ENCODE results near the gene RASA3. TPM values are rescaled to one million over a fixed set of nuclear protein-coding genes. Genes with fewer than 3 reads are reported as not detected.

RASA3 gene
- total and polyA plus RNA-seq, 2 donors (not counting 3 experiments of a cell fraction or from before 2014, with no cell fraction given), result 26.5 to 53.8 TPM

- H3K4me1 ChIP-seq (ENCODE audit: control insufficient read depth, extremely low read depth, insufficient read depth, low read length), result peaks cover 18% of the 10 kb centered on the region
- TF ChIP-seq JUN (IDR thresholded peaks at IDR 0.05; ENCODE audit: borderline replicate concordance, insufficient read depth, insufficient read length, low read depth) (no peak), EZH2 (IDR thresholded peaks at IDR 0.05; ENCODE audit: borderline replicate concordance, low read depth, low read length, severe bottlenecking) (no peak), MYC (IDR thresholded peaks at IDR 0.05; ENCODE audit: low read depth, low read length) (no peak), MAX (IDR thresholded peaks at IDR 0.05; ENCODE audit: insufficient read depth, insufficient read length) (no peak), POLR2AphosphoS5 (IDR thresholded peaks at IDR 0.05; ENCODE audit: insufficient read depth, low read depth, low read length) (no peak), CTCF (IDR thresholded peaks at IDR 0.05; ENCODE audit: extremely low read depth in 1 of 2, insufficient read depth in 1 of 2, low read depth in 1 of 2, low read length in 2 of 2) (no peak), FOS (IDR thresholded peaks at IDR 0.05; ENCODE audit: borderline replicate concordance, insufficient read depth, low read length) (no peak)
- no peaks in the 10 kb centered on the region for H4K20me1 ChIP-seq (replicated peaks; ENCODE audit: control insufficient read depth, extremely low read depth, insufficient read depth, low read length)
- no peak overlapping the region for H3K4me2 ChIP-seq (ENCODE audit: insufficient read depth, low read length)
- intact Hi-C loops (cut with micrococcal nuclease), result no loop called here
- dilution Hi-C loops (cut with MboI; ENCODE audit: extremely low pct_ligation_motif_present, low sequenced_read_pairs), result no loop called here
- no peak overlapping the region for H3K27ac ChIP-seq (ENCODE audit: insufficient read depth, low read depth, low read length)
- H3K27me3 ChIP-seq (ENCODE audit: control insufficient read depth in 2 of 2, insufficient read depth in 2 of 2, low read length in 2 of 2), result no peaks in the 10 kb centered on the region
- no peak overlapping the region for H2AFZ ChIP-seq (ENCODE audit: low read depth, low read length)
- H3K9me1 ChIP-seq (replicated peaks; ENCODE audit: control insufficient read depth, extremely low read depth, insufficient read depth, low read length), result no peaks in the 10 kb centered on the region
- CTCF ChIA-PET, result no interaction called here
- peaks cover 3 to 30% of the 10 kb centered on the region in 2 experiments for H3K36me3 ChIP-seq (ENCODE audit: control insufficient read depth in 2 of 2, extremely low read depth in 1 of 2, insufficient read depth in 2 of 2, low read length in 2 of 2)
- no peaks in the 10 kb centered on the region for H3K9me3 ChIP-seq (replicated peaks; ENCODE audit: control insufficient read depth, insufficient read depth, low read length)
- FAIRE-seq (no peak), DNase-seq (ENCODE audit: low read depth, low spot score) (no peak)
- H3K9ac ChIP-seq (replicated peaks; ENCODE audit: extremely low read depth, insufficient read depth, low read length), result no peak overlapping the region
- BruUV-seq (replicated peaks), result no TSS peak
- peaks cover 5% of the 10 kb centered on the region for H3K79me2 ChIP-seq (ENCODE audit: control insufficient read depth, insufficient read depth, low read length)
- POLR2A ChIA-PET, result no interaction called here
- H3K4me3 ChIP-seq (replicated peaks in 1 of 3; ENCODE audit: insufficient read depth in 1 of 3, low read depth in 1 of 3, low read length in 3 of 3), result no peak overlapping the region
Observed at GRCh38 chr13:114002771-114003321, 129.6 kb downstream of the RASA3 start.

All from endothelial cell of umbilical vein (primary cell).